ENCODE data around the gene ZNF850.

Gene ZNF850

GRCh38 chr19:36686365-36687213 is 86.0 kb downstream of the ZNF850 start:
- no peaks in the 10 kb centered on the region for H3K4me1 ChIP-seq (ENCODE audit: control insufficient read depth, insufficient read depth, low read length)
- H3K36me3 ChIP-seq (ENCODE audit: control insufficient read depth, insufficient read depth, low read length), result peaks cover 17% of the 10 kb centered on the region
- H3K9me3 ChIP-seq (ENCODE audit: control insufficient read depth, insufficient read depth, low read length), result no peaks in the 10 kb centered on the region
- no peaks in the 10 kb centered on the region for H3K27me3 ChIP-seq (ENCODE audit: control insufficient read depth, insufficient read depth, low read length)
- peak overlapping the region; percentile 38 for H3K9ac ChIP-seq (ENCODE audit: low read depth, low read length)
- H3K4me3 ChIP-seq (ENCODE audit: low read depth, low read length), result peak overlapping the region; percentile 97

- peaks cover 13% of the 10 kb centered on the region for H3K36me3 ChIP-seq (ENCODE audit: control insufficient read depth, insufficient read depth, low read length)
- H3K27me3 ChIP-seq (ENCODE audit: control insufficient read depth, insufficient read depth, low read length), result no peaks in the 10 kb centered on the region
- H3K4me3 ChIP-seq (ENCODE audit: low read depth, low read length), result no peak overlapping the region
Observed at GRCh38 chr19:36685835-36686234, 86.8 kb downstream of the ZNF850 start.

GRCh38 chr19:36679455-36679854 is 93.2 kb downstream of the ZNF850 start:
- Histone ChIP-seq H3K4me3 (ENCODE audit: low read depth, low read length) (no peak overlapping the region), H3K36me3 (ENCODE audit: control insufficient read depth, insufficient read depth, low read length) (no peaks in the 10 kb centered on the region), H3K9me3 (ENCODE audit: control insufficient read depth, insufficient read depth, low read length) (no peaks in the 10 kb centered on the region), H3K4me1 (ENCODE audit: control insufficient read depth, insufficient read depth, low read length) (no peaks in the 10 kb centered on the region), H3K9ac (ENCODE audit: low read depth, low read length) (no peak overlapping the region), H3K27me3 (ENCODE audit: control insufficient read depth, insufficient read depth, low read length) (no peaks in the 10 kb centered on the region)

More at GRCh38 chr19:36685835-36686234, 86.8 kb downstream of the ZNF850 start:
- H3K9me3 ChIP-seq (ENCODE audit: control insufficient read depth, insufficient read depth, low read length), result no peaks in the 10 kb centered on the region
- H3K4me1 ChIP-seq (ENCODE audit: control insufficient read depth, insufficient read depth, low read length), result no peaks in the 10 kb centered on the region
- no peak overlapping the region for H3K9ac ChIP-seq (ENCODE audit: low read depth, low read length)

GRCh38 chr19:36674201-36674600 is 98.4 kb downstream of the ZNF850 start:
- no peaks in the 10 kb centered on the region for H3K4me1 ChIP-seq (ENCODE audit: control insufficient read depth, insufficient read depth, low read length)
- H3K9ac ChIP-seq (ENCODE audit: low read depth, low read length), result no peak overlapping the region
- no peaks in the 10 kb centered on the region for H3K9me3 ChIP-seq (ENCODE audit: control insufficient read depth, insufficient read depth, low read length)
- no peak overlapping the region for H3K4me3 ChIP-seq (ENCODE audit: low read depth, low read length)
- no peaks in the 10 kb centered on the region for H3K36me3 ChIP-seq (ENCODE audit: control insufficient read depth, insufficient read depth, low read length)
- H3K27me3 ChIP-seq (ENCODE audit: control insufficient read depth, insufficient read depth, low read length), result no peaks in the 10 kb centered on the region

GRCh38 chr19:36672368-36672767 is 100.2 kb downstream of the ZNF850 start:
- no peaks in the 10 kb centered on the region for H3K27me3 ChIP-seq (ENCODE audit: control insufficient read depth, insufficient read depth, low read length)
- no peaks in the 10 kb centered on the region for H3K9me3 ChIP-seq (ENCODE audit: control insufficient read depth, insufficient read depth, low read length)
- no peak overlapping the region for H3K9ac ChIP-seq (ENCODE audit: low read depth, low read length)
- no peaks in the 10 kb centered on the region for H3K36me3 ChIP-seq (ENCODE audit: control insufficient read depth, insufficient read depth, low read length)
- H3K4me1 ChIP-seq (ENCODE audit: control insufficient read depth, insufficient read depth, low read length), result no peaks in the 10 kb centered on the region
- no peak overlapping the region for H3K4me3 ChIP-seq (ENCODE audit: low read depth, low read length)

- Histone ChIP-seq H3K4me3 (ENCODE audit: low read depth, low read length) (peak overlapping the region; percentile 8), H3K36me3 (ENCODE audit: control insufficient read depth, insufficient read depth, low read length) (no peaks in the 10 kb centered on the region), H3K27me3 (ENCODE audit: control insufficient read depth, insufficient read depth, low read length) (no peaks in the 10 kb centered on the region), H3K9me3 (ENCODE audit: control insufficient read depth, insufficient read depth, low read length) (no peaks in the 10 kb centered on the region), H3K9ac (ENCODE audit: low read depth, low read length) (no peak overlapping the region), H3K4me1 (ENCODE audit: control insufficient read depth, insufficient read depth, low read length) (no peaks in the 10 kb centered on the region)
Observed at GRCh38 chr19:36668646-36669045, 104.0 kb downstream of the ZNF850 start.

GRCh38 chr19:36665832-36666231 is 106.8 kb downstream of the ZNF850 start:
- H3K4me3 ChIP-seq (ENCODE audit: low read depth, low read length), result peak overlapping the region; percentile 100
- H3K36me3 ChIP-seq (ENCODE audit: control insufficient read depth, insufficient read depth, low read length), result no peaks in the 10 kb centered on the region
- H3K9ac ChIP-seq (ENCODE audit: low read depth, low read length), result peak overlapping the region; percentile 93
- no peaks in the 10 kb centered on the region for H3K4me1 ChIP-seq (ENCODE audit: control insufficient read depth, insufficient read depth, low read length)
- no peaks in the 10 kb centered on the region for H3K9me3 ChIP-seq (ENCODE audit: control insufficient read depth, insufficient read depth, low read length)
- no peaks in the 10 kb centered on the region for H3K27me3 ChIP-seq (ENCODE audit: control insufficient read depth, insufficient read depth, low read length)
